HuH-7.5 (cell line): Measurements from ENCODE around the gene ATG101.

Source experiments
- DNase-seq: peaks from one replicate; pipeline ENCODE4 v3.0.0; 2011; ENCODE audit warnings: low spot score

ATG101 gene

GRCh38 chr12:52069327-52070184 lies at the start of gene ATG101:
ATG101 (plus strand) TSS chr12:52069978; CDS start chr12:52073651, 3,673 bp downstream.
- DNase-seq: peak; percentile 98

GRCh38 chr12:52020539-52021336 lies 49.0 kb upstream of the ATG101 start:
- peak; percentile 91 for DNase-seq

DNA sequence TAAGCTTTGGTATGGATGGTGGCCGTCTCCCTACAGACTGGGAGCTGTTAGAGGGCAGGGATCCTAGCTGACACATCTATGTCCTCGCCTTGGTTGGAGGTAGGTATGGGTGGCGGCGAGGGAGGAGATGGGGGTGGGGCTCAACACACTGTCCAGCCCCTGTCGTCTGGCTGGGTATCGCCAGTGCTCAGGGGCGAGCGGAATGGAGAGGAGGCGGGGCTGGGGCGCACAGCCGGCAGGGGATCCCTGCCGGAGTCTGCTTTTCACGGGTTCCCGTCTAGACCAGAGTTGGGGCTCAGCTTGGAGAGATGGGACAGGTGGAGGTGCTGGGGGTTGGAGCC lies 47.0 kb upstream of the ATG101 start:
- peak; percentile 81 for DNase-seq

GRCh38 chr12:52023182-52023975 lies 46.4 kb upstream of the ATG101 start:
- DNase-seq: peak; percentile 97

- no peak for DNase-seq
These were observed 45.6 kb upstream of the ATG101 start for GRCh38 chr12:52023976-52024688.

DNA sequence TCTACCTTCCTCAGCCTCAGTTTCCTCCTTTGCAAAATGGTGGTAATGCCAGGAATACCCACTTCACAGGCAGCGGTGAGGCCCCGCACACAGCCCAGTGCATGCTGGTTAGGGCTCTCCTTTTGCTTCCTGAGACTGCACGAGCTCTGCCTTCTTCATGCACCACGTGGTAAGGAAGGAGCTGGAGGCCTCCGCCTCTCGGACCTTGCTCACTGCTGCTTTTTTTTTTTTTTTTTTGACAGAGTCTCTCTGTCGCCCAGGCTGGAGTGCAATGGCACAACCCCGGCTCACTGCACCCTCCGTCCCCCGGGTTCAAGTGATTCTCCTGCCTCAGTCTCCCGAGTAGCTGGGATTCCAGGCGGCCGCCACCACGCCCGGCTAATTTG lies 44.9 kb upstream of the ATG101 start:
- DNase-seq: no peak

GRCh38 chr12:52026263-52026662 lies 43.5 kb upstream of the ATG101 start:
- DNase-seq: no peak

DNA sequence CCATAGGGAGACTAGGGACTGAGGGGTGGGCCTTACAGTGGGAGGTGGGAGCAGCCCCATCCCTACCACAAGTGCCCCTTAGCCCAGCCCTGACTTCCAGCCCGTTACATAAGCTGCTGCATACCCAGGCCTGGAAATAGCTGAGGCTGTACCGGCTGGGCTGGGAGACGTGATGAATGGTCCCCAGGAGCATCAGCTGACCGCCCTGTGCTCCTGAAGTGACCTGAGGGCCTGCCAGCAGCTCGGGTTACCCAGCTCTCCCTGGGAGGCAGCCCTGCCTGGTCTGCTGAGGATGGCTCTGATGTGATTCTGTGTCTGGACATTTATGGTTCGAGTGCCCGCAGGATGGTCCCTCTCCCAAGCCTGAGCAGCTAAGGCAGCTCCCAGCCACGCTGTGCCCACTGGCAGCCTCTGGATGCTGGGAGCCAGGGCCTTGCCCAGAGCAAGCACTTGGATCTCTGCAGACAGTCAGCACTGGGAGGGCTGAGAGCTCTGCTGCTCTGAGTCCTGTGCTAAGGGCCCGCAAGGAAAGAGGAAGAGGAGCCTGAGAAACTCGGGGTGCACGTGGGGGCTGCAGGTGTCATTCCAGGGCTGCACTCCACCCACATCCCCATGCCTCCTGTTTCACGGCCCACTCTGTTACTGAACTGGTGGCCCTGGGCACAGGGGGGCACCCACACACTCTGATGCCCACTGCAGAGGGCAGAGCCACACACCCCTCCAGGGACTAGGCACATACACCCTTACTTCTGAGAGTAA lies 42.5 kb upstream of the ATG101 start:
- no peak for DNase-seq

GRCh38 chr12:52029685-52030084 lies 40.1 kb upstream of the ATG101 start:
- DNase-seq: no peak

GRCh38 chr12:52032446-52032803 lies 37.4 kb upstream of the ATG101 start:
- DNase-seq: no peak

GRCh38 chr12:52032804-52033445 lies 36.9 kb upstream of the ATG101 start:
- DNase-seq: peak; percentile 99

GRCh38 chr12:52033446-52034140 lies 36.2 kb upstream of the ATG101 start:
- DNase-seq: no peak

- no peak for DNase-seq
These were observed 34.6 kb upstream of the ATG101 start for GRCh38 chr12:52035190-52035589.

GRCh38 chr12:52035926-52036325 lies 33.9 kb upstream of the ATG101 start:
- DNase-seq: no peak

- DNase-seq: peak; percentile 88
These were observed 33.1 kb upstream of the ATG101 start for GRCh38 chr12:52036587-52037171.

- peak; percentile 87 for DNase-seq
These were observed 32.4 kb upstream of the ATG101 start for GRCh38 chr12:52037248-52037861.

DNA sequence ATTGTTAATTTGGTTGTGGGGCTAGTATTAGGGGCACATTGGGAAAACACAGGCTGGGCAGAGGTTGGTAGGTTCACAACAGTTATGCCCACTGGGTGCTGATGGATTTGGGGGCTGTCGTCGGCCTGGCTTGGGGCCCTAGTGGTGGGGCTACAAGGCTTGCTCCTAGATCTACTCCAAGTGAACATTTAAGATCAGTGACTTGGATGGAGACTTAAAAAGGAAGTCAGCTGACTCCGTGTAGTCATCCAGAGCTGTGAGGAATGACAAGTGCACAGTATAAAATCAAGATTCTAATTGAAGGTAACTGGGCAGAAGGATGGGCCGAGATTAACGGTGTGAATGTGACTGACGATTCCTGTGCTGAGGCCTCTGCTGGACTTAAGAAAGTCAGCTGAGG lies 31.3 kb upstream of the ATG101 start:
- no peak for DNase-seq

DNA sequence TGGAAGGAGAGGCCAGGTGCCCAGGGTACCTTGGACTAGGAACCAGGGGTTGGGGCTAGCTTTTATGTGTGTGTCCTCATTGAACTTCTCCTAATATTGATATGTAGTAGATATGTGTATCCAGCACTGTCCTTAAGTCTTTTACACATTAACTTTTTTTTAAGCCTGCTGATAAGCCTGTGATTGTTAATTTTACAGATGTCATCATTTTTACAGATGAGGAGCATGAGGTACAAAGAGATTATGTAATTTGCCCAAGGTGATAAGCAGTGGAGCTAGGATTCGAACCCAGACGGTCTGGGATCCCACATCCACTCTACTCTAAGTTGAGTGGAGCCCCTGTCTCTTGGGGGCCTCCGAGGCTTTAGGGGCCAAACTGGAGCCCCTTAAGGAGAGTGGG lies 28.7 kb upstream of the ATG101 start:
- no peak for DNase-seq

DNA sequence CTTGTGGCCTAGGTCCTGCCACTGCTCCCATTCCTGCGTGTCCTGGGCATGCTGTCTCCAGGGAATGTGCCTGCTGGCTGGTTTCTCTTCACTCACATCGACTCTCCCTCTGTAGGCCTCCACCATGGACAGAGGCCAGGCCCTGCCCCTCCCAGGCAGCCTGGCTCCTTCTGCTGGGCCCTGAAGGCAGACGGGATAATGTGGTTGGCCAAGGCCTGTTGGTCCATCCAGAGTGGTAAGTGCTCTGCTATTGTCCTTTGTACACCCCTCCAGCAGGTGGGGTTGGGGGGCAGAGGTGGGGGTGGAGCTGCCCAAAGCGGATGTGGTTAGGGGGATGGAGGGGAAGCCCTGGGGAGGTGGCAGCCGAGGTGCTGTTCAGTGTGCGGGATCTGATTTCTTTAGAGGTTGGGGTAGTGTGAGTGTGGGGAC lies 28.1 kb upstream of the ATG101 start:
- no peak for DNase-seq
